ENCODE data around the gene FMN2. TPM values are rescaled to one million over a fixed set of nuclear protein-coding genes. Genes with fewer than 3 reads are reported as not detected.

Gene FMN2
- total RNA-seq, 3 donors from 2014 or later: 0.96 to 30.4 (median 3.5) TPM

- no peaks in the 10 kb centered on the region for H3K4me1 ChIP-seq (ENCODE audit: low read depth)
- no peak for TF ChIP-seq CTCF (IDR thresholded peaks at IDR 0.05)
- no peaks in the 10 kb centered on the region for H3K9me3 ChIP-seq
- H3K4me3 ChIP-seq: no peak overlapping the region
- intact Hi-C loops (cut with DNase I, micrococcal nuclease): no loop called here
- no peaks in the 10 kb centered on the region for H3K36me3 ChIP-seq (ENCODE audit: low read depth)
- ATAC-seq: no peak
- no peak for DNase-seq
These were observed 432.8 kb downstream of the FMN2 start for GRCh38 chr1:240524356-240525069.
